Measurements from ENCODE around the gene G6PD. TPM values are rescaled to one million over a fixed set of nuclear protein-coding genes. Genes with fewer than 3 reads are reported as not detected.

Gene G6PD
- total RNA-seq, 8 experiments from 2014 or later = 16.7 to 163 (median 27.6) TPM

DNA sequence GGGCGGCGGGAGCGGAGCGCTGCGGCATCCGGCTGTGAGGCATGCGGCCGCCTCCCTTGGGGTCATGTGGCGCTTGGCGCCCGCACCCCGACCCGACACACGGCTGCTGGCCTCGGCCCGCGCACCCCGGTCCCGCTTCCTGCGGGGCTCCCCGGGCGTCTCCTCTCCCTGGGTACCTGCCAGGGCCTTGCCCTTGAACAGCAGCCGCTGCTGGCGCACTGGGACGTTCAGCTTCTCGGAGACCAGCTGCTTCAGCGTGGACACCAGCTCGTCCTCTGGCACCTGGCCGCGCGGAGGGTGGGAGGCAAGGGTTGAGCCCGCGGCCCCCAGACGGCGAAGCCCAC lies 60.6 kb downstream of the G6PD start:
- H3K4me3 ChIP-seq = peak overlapping the region; percentile 47 to 89 (median 69)
- peak in 3 of 8 experiments; percentile 1 to 2 (median 1) for ATAC-seq (replicated peaks in 6 of 8)
- WGBS, 10 experiments = no CpG with 5 or more reads among the region's 35 CpGs
- H3K4me1 ChIP-seq (replicated peaks in 1 of 2) = peaks cover 14 to 23% of the 10 kb centered on the region in 2 donors
- H3K27ac ChIP-seq = peak overlapping the region; percentile 76 to 92
- in situ Hi-C loops (cut with MboI; ENCODE audit: low pct_unique_long_range_greater_than_20kb in 2 of 9, low sequenced_read_pairs in 9 of 9, unreplicated experiment in 9 of 9) = no loop called here

GRCh38 chrX:154485150-154486051 lies 61.2 kb downstream of the G6PD start:
- Histone ChIP-seq H3K27ac (peak overlapping the region; percentile 76 to 92), H3K4me1 (replicated peaks in 1 of 2) (peaks cover 14 to 23% of the 10 kb centered on the region in 2 donors), H3K4me3 (peak overlapping the region; percentile 47 to 89 (median 69))
- in situ Hi-C loops (cut with MboI; ENCODE audit: low pct_unique_long_range_greater_than_20kb in 2 of 9, low sequenced_read_pairs in 9 of 9, unreplicated experiment in 9 of 9) = no loop called here
- no peak for ATAC-seq (replicated peaks in 6 of 8)
- WGBS, 10 experiments = 100% methylated on average over 1 of the region's 35 CpGs; no CpG with 5 or more reads in 9 of the 10 experiments

- in situ Hi-C loops (cut with MboI; ENCODE audit: low pct_unique_long_range_greater_than_20kb in 2 of 9, low sequenced_read_pairs in 9 of 9, unreplicated experiment in 9 of 9) = no loop called here
- 54 to 100% methylated on average over 2 to 6 of the region's 16 CpGs; no CpG with 5 or more reads in 8 of the 10 experiments for WGBS, 10 experiments
- H3K4me3 ChIP-seq = no peak overlapping the region
- H3K4me1 ChIP-seq (replicated peaks in 1 of 2) = peaks cover 17 to 19% of the 10 kb centered on the region in 2 donors
- ATAC-seq (replicated peaks in 6 of 8) = peak in 2 of 8 experiments; percentile 43 to 51
- no peak overlapping the region for H3K27ac ChIP-seq
These were observed 62.1 kb downstream of the G6PD start for GRCh38 chrX:154484255-154485149.

- WGBS, 10 experiments = 10 to 100% (median 47%) methylated on average over 1 to 4 of the region's 7 CpGs; no CpG with 5 or more reads in 7 of the 10 experiments
- in situ Hi-C loops (cut with MboI; ENCODE audit: low pct_unique_long_range_greater_than_20kb in 2 of 9, low sequenced_read_pairs in 9 of 9, unreplicated experiment in 9 of 9) = no loop called here
- Histone ChIP-seq H3K4me1 (replicated peaks in 1 of 2) (peaks cover 18 to 19% of the 10 kb centered on the region in 2 donors), H3K27ac (no peak overlapping the region), H3K4me3 (no peak overlapping the region)
- ATAC-seq (replicated peaks in 6 of 8) = no peak
These were observed 63.3 kb downstream of the G6PD start for GRCh38 chrX:154483325-154483724.

DNA sequence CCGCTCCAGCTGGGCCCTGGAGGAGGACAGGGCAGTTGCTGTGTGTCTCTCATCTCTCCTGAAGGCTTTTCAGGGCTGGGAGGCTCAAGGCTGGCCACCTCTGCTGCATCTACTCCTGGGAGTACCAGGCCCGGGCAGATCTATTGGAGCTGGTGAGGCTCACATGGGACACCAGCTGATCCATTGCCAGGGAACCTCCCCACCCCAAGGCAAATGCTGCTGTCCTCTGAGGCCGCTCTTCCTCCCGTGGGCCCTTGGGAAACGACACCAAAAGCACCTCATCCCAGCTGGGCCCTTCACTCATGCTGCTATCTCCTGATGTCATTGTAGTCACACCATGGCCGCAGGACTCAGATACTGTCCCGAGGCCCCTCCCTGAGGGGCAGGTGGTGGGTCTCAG lies 63.9 kb downstream of the G6PD start:
- no peak for ATAC-seq (replicated peaks in 6 of 8)
- in situ Hi-C loops (cut with MboI; ENCODE audit: low pct_unique_long_range_greater_than_20kb in 2 of 9, low sequenced_read_pairs in 9 of 9, unreplicated experiment in 9 of 9) = no loop called here
- no peak overlapping the region for H3K4me3 ChIP-seq
- 57% methylated on average over 2 of the region's 7 CpGs; no CpG with 5 or more reads in 9 of the 10 experiments for WGBS, 10 experiments
- no peak overlapping the region for H3K27ac ChIP-seq
- H3K4me1 ChIP-seq (replicated peaks in 1 of 2) = peaks cover 19 to 22% of the 10 kb centered on the region in 2 donors

GRCh38 chrX:154481911-154482601 lies 64.6 kb downstream of the G6PD start:
- Histone ChIP-seq H3K4me3 (no peak overlapping the region), H3K27ac (no peak overlapping the region), H3K4me1 (replicated peaks in 1 of 2) (peaks cover 20 to 22% of the 10 kb centered on the region in 2 donors)
- no peak for ATAC-seq (replicated peaks in 6 of 8)
- in situ Hi-C loops (cut with MboI; ENCODE audit: low pct_unique_long_range_greater_than_20kb in 2 of 9, low sequenced_read_pairs in 9 of 9, unreplicated experiment in 9 of 9) = no loop called here
- 58 to 100% (median 89%) methylated on average over 1 to 6 of the region's 14 CpGs; no CpG with 5 or more reads in 7 of the 10 experiments for WGBS, 10 experiments

Other genes starting within 250 kb of the G6PD start
- gene FLNA, start 172.2 kb downstream of the G6PD start, total RNA-seq = 100 to 1,000 TPM; 108 to 602 (median 190) TPM
- 10 to 100 TPM; 31.6 to 96.1 (median 64.8) TPM for gene EMD, start 167.6 kb downstream of the G6PD start, total RNA-seq
- gene RPL10, start 148.5 kb downstream of the G6PD start, total RNA-seq = 1,000 to 10,000 TPM; 1,839 to 5,261 (median 3,045) TPM
- 10 to 100 TPM in 5 of 8 experiments, 1 to 10 TPM in 3; 7.4 to 29.2 (median 10.9) TPM for gene DNASE1L1, start 137.6 kb downstream of the G6PD start, total RNA-seq
- gene TAFAZZIN, start 135.3 kb downstream of the G6PD start, total RNA-seq = 10 to 100 TPM in 7 of 8 experiments, 1 to 10 TPM in 1; 9.9 to 29.3 (median 16.6) TPM
- gene ATP6AP1, start 118.2 kb downstream of the G6PD start, total RNA-seq = 100 to 1,000 TPM in 2 of 8 experiments, 10 to 100 TPM in 6; 67.6 to 164 (median 78.9) TPM
- 100 to 1,000 TPM in 6 of 8 experiments, 10 to 100 TPM in 2; 59.0 to 379 (median 254) TPM for gene GDI1, start 109.7 kb downstream of the G6PD start, total RNA-seq
- 100 to 1,000 TPM in 1 of 8 experiments, 10 to 100 TPM in 7; 52.4 to 127 (median 74.5) TPM for gene FAM50A, start 102.7 kb downstream of the G6PD start, total RNA-seq
- 10 to 100 TPM in 7 of 8 experiments, 1 to 10 TPM in 1; 8.6 to 38.0 (median 22.3) TPM for gene PLXNA3, start 88.6 kb downstream of the G6PD start, total RNA-seq
- gene LAGE3, start 67.6 kb downstream of the G6PD start, total RNA-seq = 10 to 100 TPM; 22.7 to 58.2 (median 33.9) TPM
- gene UBL4A, start 60.2 kb downstream of the G6PD start, total RNA-seq = 10 to 100 TPM; 25.0 to 43.9 (median 30.1) TPM
- 10 to 100 TPM in 3 of 8 experiments, 1 to 10 TPM in 5; 5.2 to 20.3 (median 9.8) TPM for gene SLC10A3, start 56.2 kb downstream of the G6PD start, total RNA-seq
- 10 to 100 TPM; 18.2 to 36.6 (median 22.6) TPM for gene FAM3A, start 30.6 kb downstream of the G6PD start, total RNA-seq
- gene IKBKG, start 774 bp upstream of the G6PD start, total RNA-seq = 10 to 100 TPM in 5 of 8 experiments, 1 to 10 TPM in 3; 5.4 to 22.9 (median 10.8) TPM
- not detected for gene CTAG1A, start 38.3 kb upstream of the G6PD start, total RNA-seq
- not detected for gene CTAG1B, start 72.4 kb upstream of the G6PD start, total RNA-seq
- gene CTAG2, start 106.7 kb upstream of the G6PD start, total RNA-seq = under 1 TPM in 1 of 8 experiments, not detected in 7; 0.38 TPM
- gene GAB3, start 204.2 kb upstream of the G6PD start, total RNA-seq = 10 to 100 TPM in 2 of 8 experiments, 1 to 10 TPM in 1, under 1 TPM in 3, not detected in 2; 0.38 to 13.8 (median 2.1) TPM
- 100 to 1,000 TPM in 1 of 8 experiments, 10 to 100 TPM in 7; 19.0 to 120 (median 36.1) TPM for gene DKC1, start 216.0 kb upstream of the G6PD start, total RNA-seq